Mesendoderm (in vitro differentiated cells): Measurements from ENCODE around the gene LRRC37B.
A peak's percentile ranks its signal among the peaks of the same experiment; 100 is the strongest.
"Not testable (repeated sequence)": the region's sequence is repeated elsewhere in the genome, so short reads cannot be mapped to it uniquely, and the experiment has no call there.

Experiments used
- DNase-seq: peaks from one replicate; pipeline ENCODE4 v3.0.0; 2013
- H2AK5ac ChIP-seq: 2 replicates; pipeline ENCODE4 v1.6.1; 2013; ENCODE audit warnings: low read length, inconsistent platforms
- H2BK120ac ChIP-seq: 2 replicates; pipeline ENCODE4 v1.6.1; 2013; ENCODE audit warnings: low read depth, mild to moderate bottlenecking, low read length, moderate library complexity, mixed read lengths
- H2BK15ac ChIP-seq: replicated peaks from 2 replicates; pipeline ENCODE4 v1.6.1; 2013; ENCODE audit warnings: low read depth, mild to moderate bottlenecking, moderate library complexity
- H2BK5ac ChIP-seq: 2 replicates; pipeline ENCODE4 v1.6.1; 2013; ENCODE audit warnings: low read length, inconsistent platforms
- H3K18ac ChIP-seq: 2 replicates; pipeline ENCODE4 v1.6.1; 2013; ENCODE audit warnings: mild to moderate bottlenecking, low read length, mixed read lengths
- H3K23ac ChIP-seq: one replicate; pipeline ENCODE4 v1.6.1; 2013; ENCODE audit warnings: low read length
- H3K27ac ChIP-seq: 2 replicates; pipeline ENCODE4 v1.5.1; 2013; ENCODE audit warnings: low read depth, mild to moderate bottlenecking, inconsistent platforms, low read length, moderate library complexity
- H3K27me3 ChIP-seq: 2 replicates; pipeline ENCODE4 v1.6.1; 2013; ENCODE audit warnings: low read length, control low read depth, mild to moderate bottlenecking, inconsistent platforms; ENCODE audit not compliant: insufficient read depth, poor library complexity
- H3K36me3 ChIP-seq: 2 replicates; pipeline ENCODE4 v1.6.1; 2013; ENCODE audit warnings: low read length, inconsistent platforms; ENCODE audit not compliant: control insufficient read depth, insufficient read depth
- H3K4ac ChIP-seq: one replicate; pipeline ENCODE4 v1.6.1; 2013; ENCODE audit warnings: low read depth, mild to moderate bottlenecking, low read length, moderate library complexity
- H3K4me1 ChIP-seq: 2 replicates; pipeline ENCODE4 v1.6.1; 2013; ENCODE audit warnings: low read depth, low read length, inconsistent platforms; ENCODE audit not compliant: control insufficient read depth
- H3K4me2 ChIP-seq: 2 replicates; pipeline ENCODE4 v1.6.1; 2013; ENCODE audit warnings: low read length
- H3K4me3 ChIP-seq: 2 replicates; pipeline ENCODE4 v1.5.1; 2013; ENCODE audit warnings: mild to moderate bottlenecking, low read length
- H3K56ac ChIP-seq: one replicate; pipeline ENCODE4 v1.6.1; 2013; ENCODE audit warnings: low read length
- H3K79me1 ChIP-seq: 2 replicates; pipeline ENCODE4 v1.6.1; 2013; ENCODE audit warnings: low read length, inconsistent platforms
- H3K79me2 ChIP-seq: 2 replicates; pipeline ENCODE4 v1.6.1; 2013; ENCODE audit warnings: mild to moderate bottlenecking, low read length; ENCODE audit not compliant: control insufficient read depth, insufficient read depth
- H3K9ac ChIP-seq: 2 replicates; pipeline ENCODE4 v1.6.1; 2013; ENCODE audit warnings: low read length, inconsistent platforms
- H4K5ac ChIP-seq: one replicate; pipeline ENCODE4 v1.6.1; 2013; ENCODE audit warnings: low read length
- H4K8ac ChIP-seq: one replicate; pipeline ENCODE4 v1.6.1; 2013; ENCODE audit warnings: low read depth, mild to moderate bottlenecking, control low read depth, low read length, moderate library complexity
- WGBS: extraction: QIAGEN DNeasy Blood & Tissue Kit; methylation state at CpG from one replicate; pipeline ENCODE4 v1.1.7; 2013; ENCODE audit warnings: low lambda C conversion rate, missing lambda C conversion rate; ENCODE audit not compliant: insufficient coverage; ENCODE audit errors: extremely low coverage; 5-methylcytosine and 5-hydroxymethylcytosine counted together

Gene LRRC37B

GRCh38 chr17:32057460-32058105 lies 50.4 kb downstream of the LRRC37B start:
- H3K23ac ChIP-seq, H3K27me3 ChIP-seq, H2BK15ac ChIP-seq, H3K79me2 ChIP-seq, H2BK120ac ChIP-seq, DNase-seq, H3K79me1 ChIP-seq, H2AK5ac ChIP-seq, H3K4me1 ChIP-seq, H2BK5ac ChIP-seq, H3K27ac ChIP-seq, H3K18ac ChIP-seq, H4K8ac ChIP-seq, H3K9ac ChIP-seq, H3K4ac ChIP-seq, H3K56ac ChIP-seq, H3K36me3 ChIP-seq, H3K4me3 ChIP-seq, H4K5ac ChIP-seq, H3K4me2 ChIP-seq: not testable (repeated sequence)
- WGBS, result no CpG with 5 or more reads among the region's 12 CpGs

DNA sequence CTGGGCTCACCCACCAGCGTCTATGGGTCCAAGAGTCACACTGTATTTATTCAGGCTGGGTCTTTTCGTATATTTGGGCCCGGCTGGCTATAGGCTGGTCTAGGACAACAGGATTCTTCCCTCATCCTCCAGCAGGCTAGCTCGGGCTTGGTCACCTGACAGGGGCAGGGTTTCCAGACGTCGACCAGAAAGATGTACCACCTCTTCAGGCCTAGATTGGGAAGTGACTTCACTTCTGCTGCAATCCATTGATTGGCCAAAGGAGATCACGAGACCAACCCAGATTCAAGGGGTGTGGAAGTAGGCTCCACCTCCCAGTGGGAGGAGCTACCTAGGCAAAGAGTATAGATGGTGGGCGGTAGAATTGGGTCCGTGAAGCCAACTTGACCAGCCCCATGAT lies 53.5 kb downstream of the LRRC37B start:
- not testable (repeated sequence) for H3K4me1 ChIP-seq, H3K23ac ChIP-seq, H2BK5ac ChIP-seq, DNase-seq, H2BK120ac ChIP-seq, H3K36me3 ChIP-seq, H3K9ac ChIP-seq, H4K8ac ChIP-seq, H3K79me2 ChIP-seq, H3K27ac ChIP-seq, H3K4me3 ChIP-seq, H3K4ac ChIP-seq, H2BK15ac ChIP-seq, H4K5ac ChIP-seq, H3K56ac ChIP-seq, H3K4me2 ChIP-seq, H3K18ac ChIP-seq, H3K79me1 ChIP-seq, H3K27me3 ChIP-seq, H2AK5ac ChIP-seq
- WGBS, result no CpG with 5 or more reads among the region's 9 CpGs

GRCh38 chr17:32061840-32062239 lies 54.7 kb downstream of the LRRC37B start:
- not testable (repeated sequence) for H3K4me1 ChIP-seq, H3K4ac ChIP-seq, H3K23ac ChIP-seq, H2AK5ac ChIP-seq, H3K9ac ChIP-seq, H3K79me2 ChIP-seq, H3K79me1 ChIP-seq, H3K4me2 ChIP-seq, H2BK120ac ChIP-seq, H2BK15ac ChIP-seq, H4K5ac ChIP-seq, H4K8ac ChIP-seq, H3K4me3 ChIP-seq, H3K36me3 ChIP-seq, H3K18ac ChIP-seq, H3K56ac ChIP-seq, H3K27me3 ChIP-seq, H3K27ac ChIP-seq, H2BK5ac ChIP-seq
- peak; percentile 47 for DNase-seq
- WGBS, result no CpG with 5 or more reads among the region's 8 CpGs

GRCh38 chr17:32064091-32064490 lies 56.9 kb downstream of the LRRC37B start:
- H3K4me1 ChIP-seq, H4K5ac ChIP-seq, H3K18ac ChIP-seq, H3K36me3 ChIP-seq, H3K4ac ChIP-seq, H3K4me3 ChIP-seq, H3K79me2 ChIP-seq, H3K23ac ChIP-seq, DNase-seq, H3K27ac ChIP-seq, H2BK5ac ChIP-seq, H3K27me3 ChIP-seq, H2BK15ac ChIP-seq, H3K79me1 ChIP-seq, H4K8ac ChIP-seq, H3K9ac ChIP-seq, H3K4me2 ChIP-seq, H2BK120ac ChIP-seq, H2AK5ac ChIP-seq, H3K56ac ChIP-seq: not testable (repeated sequence)
- no CpG with 5 or more reads among the region's 2 CpGs for WGBS

DNA sequence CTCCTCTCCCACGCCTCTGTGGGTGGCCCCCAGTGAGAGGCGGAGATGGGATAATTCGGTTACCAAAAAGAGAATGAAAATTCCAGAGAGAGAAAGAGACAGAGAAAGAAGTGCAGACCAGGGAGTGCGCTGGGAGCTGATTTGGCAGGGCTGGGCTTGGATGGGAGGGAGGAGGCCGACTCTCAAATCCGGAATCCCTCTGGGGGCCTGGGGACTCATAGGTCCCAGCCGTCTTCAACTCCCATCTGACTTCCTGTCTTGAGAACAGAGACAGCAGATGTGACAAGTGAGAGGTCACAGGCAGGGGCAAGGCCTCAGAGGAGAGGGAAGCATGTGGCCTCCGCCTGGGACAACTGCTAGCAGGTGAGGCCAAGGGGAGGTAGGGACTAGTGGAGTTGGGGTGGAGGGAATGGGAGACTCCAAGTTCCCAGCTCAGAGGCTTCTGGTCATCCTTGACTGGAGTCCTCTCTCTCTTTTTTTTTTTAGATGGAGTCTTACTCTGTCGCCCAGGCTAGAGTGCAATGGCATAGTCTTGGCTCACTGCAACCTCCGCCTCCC lies 59.0 kb downstream of the LRRC37B start:
- not testable (repeated sequence) for H2AK5ac ChIP-seq, H3K27me3 ChIP-seq, H3K4me2 ChIP-seq, H3K56ac ChIP-seq, H4K5ac ChIP-seq, H3K23ac ChIP-seq, H2BK15ac ChIP-seq, H3K27ac ChIP-seq, H2BK120ac ChIP-seq, H3K18ac ChIP-seq, H4K8ac ChIP-seq, H3K79me1 ChIP-seq, DNase-seq, H3K36me3 ChIP-seq, H2BK5ac ChIP-seq, H3K4ac ChIP-seq, H3K4me3 ChIP-seq, H3K4me1 ChIP-seq, H3K9ac ChIP-seq, H3K79me2 ChIP-seq
- no CpG with 5 or more reads among the region's 10 CpGs for WGBS
